Stimulated activated CD8-positive, alpha-beta memory T cell treated with anti-CD3 and anti-CD28 coated beads, Interleukin-2, amount 100 ng/mL, for 1 hour (primary cell): ENCODE measurements around the gene OR2H2.

ENCODE experiments used
- DNase-seq, 2 donors: peaks; one replicate each; pipeline ENCODE4 v3.0.0-alpha.2; 2020; ENCODE audit warnings: low read depth in 2 of 2

OR2H2 gene

DNA sequence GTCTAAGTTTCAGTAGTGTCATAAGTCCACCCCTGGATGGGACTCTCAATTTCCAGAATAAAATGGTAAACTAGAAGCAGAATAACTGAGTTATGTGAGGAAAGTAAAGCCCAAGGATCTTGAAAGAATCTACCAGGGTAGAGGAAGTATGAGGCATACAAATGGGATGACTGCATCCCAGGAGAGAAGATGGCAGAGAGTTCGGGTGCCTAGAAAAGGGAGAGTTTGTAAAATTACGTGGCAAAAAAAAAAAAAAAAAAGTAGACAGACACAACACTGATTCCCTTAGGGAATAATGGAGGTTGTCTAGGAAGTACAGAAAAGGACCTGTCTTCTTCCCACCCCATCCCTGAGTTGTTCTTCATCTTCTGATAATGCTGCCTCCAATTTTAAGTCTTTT is 44.6 kb downstream of the OR2H2 start:
- DNase-seq, result no peak

DNA sequence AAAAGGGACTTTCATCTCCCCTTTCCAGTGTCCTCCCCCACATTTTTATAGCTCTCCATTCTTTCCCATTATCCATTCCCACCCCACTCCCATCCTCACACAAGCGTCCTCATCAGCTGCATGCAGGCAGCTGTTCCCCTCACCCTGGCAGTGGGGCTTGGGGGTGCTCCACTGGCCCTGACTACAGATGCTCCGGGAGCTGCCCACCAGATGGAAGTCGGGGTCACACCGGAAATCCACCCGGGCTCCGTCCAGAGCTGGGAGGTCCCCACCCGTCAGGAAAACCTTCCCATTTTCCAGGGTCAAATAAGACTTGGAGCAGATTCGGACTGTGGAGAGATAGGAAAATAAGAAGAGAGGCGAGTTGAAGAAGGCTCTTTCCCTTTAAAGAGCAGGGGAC is 45.4 kb downstream of the OR2H2 start:
- DNase-seq, result no peak

DNA sequence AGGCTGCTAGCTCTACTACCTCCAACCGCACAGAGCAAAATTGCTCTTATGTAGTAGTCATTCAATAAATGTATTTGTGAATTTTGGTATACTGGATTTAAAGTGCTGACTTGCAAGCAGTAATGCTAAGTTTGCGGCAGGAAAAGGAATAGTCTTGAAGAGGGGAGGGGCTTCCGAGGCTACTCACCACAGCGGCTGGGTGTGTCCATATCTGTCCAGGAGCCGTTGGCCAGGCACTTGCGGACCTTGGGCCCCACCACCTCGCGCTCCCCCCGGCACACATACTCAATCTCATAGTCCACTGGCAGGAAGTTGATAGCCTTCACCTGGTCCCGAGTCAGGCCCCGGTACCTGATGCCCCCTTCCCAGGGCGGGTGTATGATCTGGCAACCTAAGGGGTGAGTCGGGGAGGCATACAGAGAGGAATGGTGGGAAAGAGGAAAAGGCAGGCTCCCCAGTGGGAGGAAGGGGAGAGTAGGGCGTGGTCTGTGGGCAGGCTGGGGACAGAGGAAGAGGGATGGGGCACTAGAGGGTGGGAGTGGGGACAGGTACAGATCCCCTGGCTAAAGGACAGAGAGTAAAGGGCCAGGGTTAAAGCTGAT is 46.4 kb downstream of the OR2H2 start:
- no peak for DNase-seq

DNA sequence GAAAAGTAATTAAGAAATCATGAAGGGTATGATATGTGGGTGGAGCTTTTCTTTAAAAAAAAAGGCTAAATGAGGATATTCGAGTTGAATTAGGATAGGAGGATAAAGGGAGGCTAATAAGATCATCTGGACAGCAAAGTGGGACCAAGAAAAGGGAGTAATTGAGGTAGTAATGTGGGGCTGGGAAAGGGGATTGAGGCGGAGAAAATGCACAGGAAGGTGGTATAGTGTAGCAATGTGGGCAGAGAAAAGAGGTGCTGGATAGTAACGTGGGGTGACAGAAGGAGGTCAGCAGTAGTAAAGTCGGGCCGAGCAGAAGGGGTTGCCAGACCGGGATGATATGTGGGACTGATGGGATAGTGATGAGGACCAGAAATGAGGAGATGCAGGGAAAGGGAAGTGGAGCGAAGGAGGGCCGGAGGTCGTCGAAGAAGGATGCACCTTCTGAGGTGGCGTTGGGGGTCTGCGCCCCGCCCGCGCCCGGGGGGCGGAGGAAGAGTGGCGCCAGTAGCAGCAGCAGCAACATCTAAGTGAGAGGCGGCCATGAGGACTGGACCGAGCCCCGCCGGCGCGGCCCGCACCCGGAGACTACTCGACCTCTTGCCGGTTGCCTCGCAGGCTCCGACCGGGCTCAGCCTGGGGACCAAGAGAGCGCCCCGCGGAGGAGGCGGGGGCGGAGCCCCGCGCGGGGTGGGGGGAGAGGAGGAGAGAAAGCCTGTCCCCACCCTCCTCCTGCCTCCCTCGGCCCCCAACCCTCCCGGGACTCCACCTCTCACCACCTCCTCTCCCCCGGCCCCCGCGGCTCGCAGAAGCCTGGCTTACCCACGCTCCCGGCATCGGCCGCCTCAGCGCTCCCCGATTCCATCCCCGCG is 47.2 kb downstream of the OR2H2 start:
- peak in 1 of 2 donors; percentile 38 for DNase-seq

DNA sequence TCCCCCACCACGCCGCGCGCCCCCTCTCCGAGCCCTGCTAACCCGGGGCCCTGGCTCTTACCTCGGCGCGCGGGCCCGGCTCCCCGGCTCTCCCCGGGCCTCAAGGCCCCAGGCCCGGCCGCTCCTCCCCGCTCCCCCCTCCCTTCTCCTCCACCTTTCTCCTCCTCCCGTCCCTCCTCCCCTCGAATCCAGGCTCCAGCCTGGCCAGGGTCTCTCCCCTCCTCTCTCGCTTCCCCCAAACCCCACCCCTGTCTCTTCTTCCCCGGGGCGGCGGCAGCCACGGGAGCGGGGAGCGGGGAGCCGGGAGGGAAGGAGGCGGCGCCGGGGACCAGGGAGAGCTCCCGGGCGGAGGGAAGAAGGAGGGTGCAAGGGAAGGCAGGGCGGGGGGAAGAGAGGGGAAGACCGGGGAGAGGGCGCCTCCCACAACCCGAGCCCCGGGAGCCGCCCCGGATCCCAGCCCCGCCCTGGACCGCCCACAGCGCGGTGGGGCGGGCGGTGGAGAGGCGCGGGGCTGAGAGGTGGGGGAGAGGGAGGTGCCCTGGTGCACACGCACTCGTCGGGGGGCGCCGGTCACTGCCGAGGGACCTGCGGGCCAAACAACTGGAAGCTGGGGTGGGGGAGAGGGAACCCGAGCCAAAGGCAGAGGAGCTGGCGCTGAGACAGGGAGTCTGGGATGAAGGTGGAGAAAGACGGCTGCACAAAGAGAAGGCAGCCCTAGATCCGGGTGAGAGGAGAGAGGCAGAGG is 48.0 kb downstream of the OR2H2 start, which contains the start of gene GABBR1:
GABBR1 (minus strand) TSS at position 395 of the 745 bp plus-strand sequence. CDS start 798 bp downstream, outside the sequence.
- peak in 1 of 2 donors; percentile 40 for DNase-seq

DNA sequence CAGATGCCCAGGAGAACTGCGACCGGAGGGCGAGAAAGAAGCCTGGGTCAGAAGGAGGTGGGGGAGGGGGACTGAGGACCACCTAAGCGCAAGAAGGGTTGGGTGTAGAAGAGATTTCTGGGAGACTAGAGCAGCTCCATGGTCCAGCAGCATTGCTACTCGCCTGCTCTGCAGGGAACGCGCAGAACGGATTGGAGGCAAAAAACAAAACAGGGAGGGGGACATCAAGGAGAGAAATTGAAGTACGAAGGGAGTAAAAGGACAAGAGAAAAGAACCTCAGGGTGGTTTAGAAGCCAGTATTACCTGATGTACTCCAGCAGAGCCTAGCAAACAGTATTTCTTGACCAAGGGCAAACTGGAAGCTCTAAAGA is 48.6 kb downstream of the OR2H2 start:
- DNase-seq, result no peak

DNA sequence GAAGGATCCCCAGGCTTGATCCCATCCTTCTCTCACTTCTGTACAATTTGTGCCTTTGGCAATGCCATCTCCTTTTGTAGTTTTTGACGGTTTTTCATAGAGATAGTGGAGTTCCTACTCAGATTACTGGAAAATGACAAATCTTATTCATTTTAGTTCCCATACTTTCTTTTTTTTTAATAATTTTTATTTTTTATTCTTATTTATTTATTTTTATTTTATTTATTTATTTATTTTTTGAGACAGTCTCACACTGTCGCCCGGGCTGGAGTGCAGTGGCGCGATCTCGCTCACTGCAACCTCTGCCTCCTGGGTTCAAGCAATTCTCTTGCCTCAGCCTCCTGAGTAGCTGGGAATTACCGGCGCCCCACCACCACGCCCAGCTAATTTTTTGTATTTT is 52.3 kb downstream of the OR2H2 start:
- no peak for DNase-seq
